Inferior parietal cortex (tissue), 1 donor: Measurements from ENCODE around the gene YWHAH.
"Not testable (repeated sequence)": the region's sequence is repeated elsewhere in the genome, so short reads cannot be mapped to it uniquely, and the experiment has no call there.

Experiments used
- DNase-seq: peaks from one replicate; pipeline ENCODE4 v3.0.0-alpha.2; 2016; ENCODE audit errors: extremely low spot score

Gene YWHAH

GRCh38 chr22:31981976-31982375 is 37.6 kb downstream of the YWHAH start:
- DNase-seq = not testable (repeated sequence)

- DNase-seq = no peak
Measured at GRCh38 chr22:31983911-31984656, 39.7 kb downstream of the YWHAH start.

GRCh38 chr22:31987218-31987617 is 42.9 kb downstream of the YWHAH start:
- no peak for DNase-seq

GRCh38 chr22:31991102-31991839 is 46.9 kb downstream of the YWHAH start:
- DNase-seq = no peak

GRCh38 chr22:31995046-31995445 is 50.7 kb downstream of the YWHAH start:
- no peak for DNase-seq

- no peak for DNase-seq
Measured at GRCh38 chr22:31995807-31996206, 51.5 kb downstream of the YWHAH start.

- DNase-seq = no peak
Measured at GRCh38 chr22:31998784-31999385, 54.5 kb downstream of the YWHAH start.

- no peak for DNase-seq
Measured at GRCh38 chr22:32000181-32000580, 55.8 kb downstream of the YWHAH start.

- DNase-seq = no peak
Measured at GRCh38 chr22:32005453-32005852, 61.1 kb downstream of the YWHAH start.
